ENCODE data around the gene TXNDC9. TPM values are rescaled to one million over a fixed set of nuclear protein-coding genes. Genes with fewer than 3 reads are reported as not detected.
"Not testable (repeated sequence)": the region's sequence is repeated elsewhere in the genome, so short reads cannot be mapped to it uniquely, and the experiment has no call there.

Gene TXNDC9
- total RNA-seq, 4 donors from 2014 or later = 11.3 to 41.5 (median 33.2) TPM

DNA sequence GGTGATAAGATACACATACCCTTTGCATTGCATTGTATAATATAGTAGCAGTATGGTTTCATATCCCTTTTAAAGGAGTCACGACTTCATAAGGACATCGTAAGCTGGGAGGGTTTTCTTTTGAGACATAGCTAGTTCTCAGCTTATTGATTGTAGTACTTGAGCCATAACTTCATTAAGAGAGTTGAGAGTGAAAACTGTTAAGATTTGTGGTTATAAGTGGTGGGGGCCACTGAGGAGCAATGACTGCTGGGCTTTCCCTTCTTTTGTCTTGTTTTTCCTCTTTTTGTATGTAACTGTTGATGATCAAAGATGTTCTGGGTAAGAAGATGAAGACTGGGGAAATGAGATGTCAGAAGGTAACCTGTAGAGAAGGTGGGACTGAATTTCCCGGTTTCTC, 12.0 kb upstream of the TXNDC9 start:
- in situ Hi-C loops (cut with MboI; ENCODE audit: low pct_ligation_motif_present in 1 of 4, low pct_unique_long_range_greater_than_20kb in 1 of 4, low sequenced_read_pairs in 3 of 4) (loop anchor here (10.0 to 25.0 kb wide), 4 partner anchors 139 to 914 kb away; partner anchors contain the start of genes REV1 (in 3 of the 4), MITD1 (in 2 of the 4) and MRPL30 (in 2 of the 4)), intact Hi-C loops (cut with DNase I; ENCODE audit: low total_unique reads) (no loop called here)
- Histone ChIP-seq H3K27ac (no peak overlapping the region), H3K4me1 (peaks cover 0 to 8% (median 3%) of the 10 kb centered on the region in 4 donors), H3K27me3 (no peaks in the 10 kb centered on the region), H3K36me3 (no peaks in the 10 kb centered on the region), H3K9me3 (no peaks in the 10 kb centered on the region), H3K4me3 (no peak overlapping the region)
- no peak for DNase-seq
- 72 to 95% methylated on average over 3 of the region's 3 CpGs for WGBS, 2 donors (ENCODE audit: low coverage in 1 of 2)
- TF ChIP-seq POLR2A (IDR thresholded peaks at IDR 0.05) = no peak
- TF ChIP-seq, protein P1, sequence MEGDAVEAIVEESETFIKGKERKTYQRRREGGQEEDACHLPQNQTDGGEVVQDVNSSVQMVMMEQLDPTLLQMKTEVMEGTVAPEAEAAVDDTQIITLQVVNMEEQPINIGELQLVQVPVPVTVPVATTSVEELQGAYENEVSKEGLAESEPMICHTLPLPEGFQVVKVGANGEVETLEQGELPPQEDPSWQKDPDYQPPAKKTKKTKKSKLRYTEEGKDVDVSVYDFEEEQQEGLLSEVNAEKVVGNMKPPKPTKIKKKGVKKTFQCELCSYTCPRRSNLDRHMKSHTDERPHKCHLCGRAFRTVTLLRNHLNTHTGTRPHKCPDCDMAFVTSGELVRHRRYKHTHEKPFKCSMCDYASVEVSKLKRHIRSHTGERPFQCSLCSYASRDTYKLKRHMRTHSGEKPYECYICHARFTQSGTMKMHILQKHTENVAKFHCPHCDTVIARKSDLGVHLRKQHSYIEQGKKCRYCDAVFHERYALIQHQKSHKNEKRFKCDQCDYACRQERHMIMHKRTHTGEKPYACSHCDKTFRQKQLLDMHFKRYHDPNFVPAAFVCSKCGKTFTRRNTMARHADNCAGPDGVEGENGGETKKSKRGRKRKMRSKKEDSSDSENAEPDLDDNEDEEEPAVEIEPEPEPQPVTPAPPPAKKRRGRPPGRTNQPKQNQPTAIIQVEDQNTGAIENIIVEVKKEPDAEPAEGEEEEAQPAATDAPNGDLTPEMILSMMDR (IDR thresholded peaks at IDR 0.05) = no peak
- no peak for TF ChIP-seq EP300 (IDR thresholded peaks at IDR 0.05; ENCODE audit: low read depth)
- TF ChIP-seq POLR2AphosphoS5 (IDR thresholded peaks at IDR 0.05) = no peak

GRCh38 chr2:99346218-99346617, 10.1 kb upstream of the TXNDC9 start:
- TF ChIP-seq POLR2AphosphoS5 (IDR thresholded peaks at IDR 0.05) = no peak
- TF ChIP-seq EP300 (IDR thresholded peaks at IDR 0.05; ENCODE audit: low read depth) = no peak
- TF ChIP-seq, protein P1 (IDR thresholded peaks at IDR 0.05) = no peak
- TF ChIP-seq POLR2A (IDR thresholded peaks at IDR 0.05) = no peak
- intact Hi-C loops (cut with DNase I; ENCODE audit: low total_unique reads) = no loop called here
- in situ Hi-C loops (cut with MboI; ENCODE audit: low pct_ligation_motif_present in 1 of 4, low pct_unique_long_range_greater_than_20kb in 1 of 4, low sequenced_read_pairs in 3 of 4) = loop anchor here (10.0 to 25.0 kb wide), 4 partner anchors 141 to 916 kb away; partner anchors contain the start of genes REV1 (in 3 of the 4), MITD1 (in 2 of the 4) and MRPL30 (in 2 of the 4)
- no peaks in the 10 kb centered on the region for H3K9me3 ChIP-seq
- H3K27me3 ChIP-seq = no peaks in the 10 kb centered on the region
- H3K4me3 ChIP-seq = no peak overlapping the region
- no peak for DNase-seq
- no peaks in the 10 kb centered on the region for H3K36me3 ChIP-seq
- peaks cover 0 to 7% (median 2%) of the 10 kb centered on the region in 4 donors for H3K4me1 ChIP-seq
- no peak overlapping the region for H3K27ac ChIP-seq

- WGBS, 2 donors (ENCODE audit: low coverage in 1 of 2) = 96 to 97% methylated on average over 5 to 7 of the region's 7 CpGs
- H3K36me3 ChIP-seq; H3K4me1 ChIP-seq; H3K4me3 ChIP-seq; H3K27me3 ChIP-seq; intact Hi-C loops (cut with DNase I; ENCODE audit: low total_unique reads); H3K27ac ChIP-seq; H3K9me3 ChIP-seq; DNase-seq: not testable (repeated sequence)
- in situ Hi-C loops (cut with MboI; ENCODE audit: low pct_ligation_motif_present in 1 of 4, low pct_unique_long_range_greater_than_20kb in 1 of 4, low sequenced_read_pairs in 3 of 4) = loop anchor here (10.0 to 25.0 kb wide), 4 partner anchors 142 to 917 kb away; partner anchors contain the start of genes REV1 (in 3 of the 4), MITD1 (in 2 of the 4) and MRPL30 (in 2 of the 4)
Observed at GRCh38 chr2:99345446-99345845, 9.3 kb upstream of the TXNDC9 start.

GRCh38 chr2:99342536-99342935, 6.4 kb upstream of the TXNDC9 start:
- Histone ChIP-seq H3K4me3 (no peak overlapping the region), H3K36me3 (no peaks in the 10 kb centered on the region)
- in situ Hi-C loops (cut with MboI; ENCODE audit: low pct_ligation_motif_present in 1 of 4, low pct_unique_long_range_greater_than_20kb in 1 of 4, low sequenced_read_pairs in 3 of 4) = loop anchor here (10.0 to 25.0 kb wide), 4 partner anchors 145 to 920 kb away; partner anchors contain the start of genes REV1 (in 3 of the 4), MITD1 (in 2 of the 4) and MRPL30 (in 2 of the 4)

More at GRCh38 chr2:99342536-99342935, 6.4 kb upstream of the TXNDC9 start:
- intact Hi-C loops (cut with DNase I; ENCODE audit: low total_unique reads) = no loop called here
- Histone ChIP-seq H3K4me1 (peaks cover 0 to 30% (median 15%) of the 10 kb centered on the region in 4 donors), H3K27me3 (no peaks in the 10 kb centered on the region), H3K9me3 (no peaks in the 10 kb centered on the region), H3K27ac (no peak overlapping the region)
- no peak for DNase-seq
- 86 to 100% methylated on average over 1 to 2 of the region's 2 CpGs for WGBS, 2 donors (ENCODE audit: low coverage in 1 of 2)
- TF ChIP-seq, protein P1 (IDR thresholded peaks at IDR 0.05) = no peak
- TF ChIP-seq EP300 (IDR thresholded peaks at IDR 0.05; ENCODE audit: low read depth) (no peak), POLR2AphosphoS5 (IDR thresholded peaks at IDR 0.05) (no peak), POLR2A (IDR thresholded peaks at IDR 0.05) (no peak)
